Measurements from ENCODE around the gene IMPDH1. TPM values are rescaled to one million over a fixed set of nuclear protein-coding genes. Genes with fewer than 3 reads are reported as not detected.
A peak's percentile ranks its signal among the peaks of the same experiment; 100 is the strongest.

Gene IMPDH1
- total and polyA plus RNA-seq, 12 donors = 9.3 to 32.8 (median 17.1) TPM

- ATAC-seq = peak in 2 of 8 donors; percentile 19 to 44
- DNase-seq = no peak
- 55 to 63% methylated on average over 3 of the region's 3 CpGs for WGBS, 2 donors
Measured at GRCh38 chr7:128383776-128384175, 26.0 kb downstream of the IMPDH1 start.

DNA sequence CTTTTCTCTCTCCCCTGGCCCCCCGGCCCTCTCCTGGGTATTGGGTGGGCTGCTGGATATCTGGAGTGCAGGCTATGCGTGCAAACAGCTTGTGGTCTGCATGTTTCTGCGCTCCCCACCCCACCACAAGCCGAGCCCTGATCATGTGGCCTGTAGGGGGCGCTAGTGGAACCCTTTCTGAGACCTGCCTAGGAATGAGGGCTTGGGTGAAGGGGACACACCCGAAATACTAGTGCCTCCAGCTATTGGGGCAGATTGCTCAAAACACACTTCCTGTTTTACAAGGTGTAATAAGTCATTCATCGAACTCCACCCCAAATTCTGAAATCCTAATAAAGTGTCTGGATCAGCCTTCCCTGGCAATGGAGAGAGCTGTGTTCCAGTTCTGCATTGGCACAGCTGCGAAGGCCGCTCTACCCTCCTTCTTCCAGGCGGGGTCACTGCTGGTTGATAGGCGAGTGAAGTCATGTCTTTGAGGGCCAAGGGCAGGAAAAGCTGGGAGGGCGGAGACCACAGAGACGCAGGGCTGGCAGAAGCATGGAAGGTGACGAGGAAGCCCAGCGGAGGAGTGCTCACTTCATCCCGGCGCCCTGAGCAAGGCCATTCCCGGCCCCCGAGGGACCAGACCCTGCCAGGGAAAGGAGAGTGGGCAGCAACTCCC is 28.5 kb downstream of the IMPDH1 start:
- Histone ChIP-seq H3K4me1 (peaks cover 0 to 6% (median 0%) of the 10 kb centered on the region in 9 donors), H3K4me3 (no peak overlapping the region), H3K27ac (no peak overlapping the region), H3K36me3 (no peaks in the 10 kb centered on the region), H3K27me3 (no peaks in the 10 kb centered on the region), H3K9me3 (no peaks in the 10 kb centered on the region)
- intact Hi-C loops (cut with DNase I) = no loop called here
- TF ChIP-seq, protein P1, sequence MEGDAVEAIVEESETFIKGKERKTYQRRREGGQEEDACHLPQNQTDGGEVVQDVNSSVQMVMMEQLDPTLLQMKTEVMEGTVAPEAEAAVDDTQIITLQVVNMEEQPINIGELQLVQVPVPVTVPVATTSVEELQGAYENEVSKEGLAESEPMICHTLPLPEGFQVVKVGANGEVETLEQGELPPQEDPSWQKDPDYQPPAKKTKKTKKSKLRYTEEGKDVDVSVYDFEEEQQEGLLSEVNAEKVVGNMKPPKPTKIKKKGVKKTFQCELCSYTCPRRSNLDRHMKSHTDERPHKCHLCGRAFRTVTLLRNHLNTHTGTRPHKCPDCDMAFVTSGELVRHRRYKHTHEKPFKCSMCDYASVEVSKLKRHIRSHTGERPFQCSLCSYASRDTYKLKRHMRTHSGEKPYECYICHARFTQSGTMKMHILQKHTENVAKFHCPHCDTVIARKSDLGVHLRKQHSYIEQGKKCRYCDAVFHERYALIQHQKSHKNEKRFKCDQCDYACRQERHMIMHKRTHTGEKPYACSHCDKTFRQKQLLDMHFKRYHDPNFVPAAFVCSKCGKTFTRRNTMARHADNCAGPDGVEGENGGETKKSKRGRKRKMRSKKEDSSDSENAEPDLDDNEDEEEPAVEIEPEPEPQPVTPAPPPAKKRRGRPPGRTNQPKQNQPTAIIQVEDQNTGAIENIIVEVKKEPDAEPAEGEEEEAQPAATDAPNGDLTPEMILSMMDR (IDR thresholded peaks at IDR 0.05) = peak in 8 of 9 donors; percentile 12 to 49 (median 39)
- ATAC-seq (peak in 5 of 8 donors; percentile 22 to 53 (median 44)), DNase-seq (no peak)
- WGBS, 2 donors = 58 to 68% methylated on average over 19 of the region's 19 CpGs

More at GRCh38 chr7:128383776-128384175, 26.0 kb downstream of the IMPDH1 start:
- intact Hi-C loops (cut with DNase I) = no loop called here
- Histone ChIP-seq H3K27ac (no peak overlapping the region), H3K36me3 (no peaks in the 10 kb centered on the region), H3K4me3 (no peak overlapping the region), H3K4me1 (peaks cover 0 to 14% (median 5%) of the 10 kb centered on the region in 9 donors), H3K9me3 (no peaks in the 10 kb centered on the region), H3K27me3 (peaks cover 0 to 7% (median 0%) of the 10 kb centered on the region in 7 donors)
- TF ChIP-seq, protein P1 (IDR thresholded peaks at IDR 0.05) = no peak

GRCh38 chr7:128380483-128381106 is 29.2 kb downstream of the IMPDH1 start:
- Histone ChIP-seq H3K4me3 (no peak overlapping the region), H3K9me3 (no peaks in the 10 kb centered on the region), H3K4me1 (peaks cover 0 to 6% (median 0%) of the 10 kb centered on the region in 9 donors), H3K36me3 (no peaks in the 10 kb centered on the region), H3K27me3 (no peaks in the 10 kb centered on the region), H3K27ac (no peak overlapping the region)
- 85 to 92% methylated on average over 3 of the region's 3 CpGs for WGBS, 2 donors
- intact Hi-C loops (cut with DNase I) = no loop called here
- ATAC-seq = no peak
- TF ChIP-seq, protein P1 (IDR thresholded peaks at IDR 0.05) = no peak
- no peak for DNase-seq

DNA sequence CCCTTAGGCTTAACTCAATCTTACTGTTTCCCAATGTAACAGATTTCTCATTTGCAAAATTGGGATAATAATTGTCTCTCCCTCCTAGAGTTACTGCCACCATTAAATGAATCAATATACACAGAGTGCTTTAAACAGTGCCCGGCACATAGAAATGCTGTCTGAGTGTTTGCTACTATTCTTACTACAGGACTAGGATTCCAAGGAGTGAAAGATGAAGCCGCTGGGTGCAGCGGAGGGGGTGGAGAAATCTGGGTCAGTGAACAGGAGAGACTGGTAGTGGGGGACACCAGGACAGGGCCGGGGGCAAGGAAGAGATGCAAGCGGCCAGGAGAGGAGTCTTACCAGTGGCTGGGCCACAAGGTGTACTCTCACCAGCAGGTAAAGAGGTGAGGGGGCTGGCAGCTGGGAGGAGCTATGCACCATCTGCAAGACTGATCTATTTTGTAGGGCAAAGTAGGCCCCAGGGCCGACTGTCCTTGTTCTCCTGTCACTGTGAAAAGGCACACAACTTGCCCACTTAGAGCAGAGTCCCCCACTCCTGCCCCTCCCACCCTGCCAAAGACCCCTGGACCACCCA is 29.8 kb downstream of the IMPDH1 start:
- no peak overlapping the region for H3K27ac ChIP-seq
- no peaks in the 10 kb centered on the region for H3K36me3 ChIP-seq
- ATAC-seq (no peak), DNase-seq (no peak)
- 91 to 97% methylated on average over 6 of the region's 6 CpGs for WGBS, 2 donors
- H3K4me3 ChIP-seq = no peak overlapping the region
- peaks cover 0 to 6% (median 0%) of the 10 kb centered on the region in 9 donors for H3K4me1 ChIP-seq
- TF ChIP-seq, protein P1 (IDR thresholded peaks at IDR 0.05) = no peak
- no peaks in the 10 kb centered on the region for H3K9me3 ChIP-seq
- H3K27me3 ChIP-seq = no peaks in the 10 kb centered on the region
- intact Hi-C loops (cut with DNase I) = no loop called here
